Activated CD4-positive, CD25-positive, alpha-beta regulatory T cell treated with anti-CD3 and anti-CD28 coated beads, Interleukin-2, amount 50 U/mL, for 72 hours (primary cell): ENCODE data around the gene PCGF5.
A peak's percentile ranks its signal among the peaks of the same experiment; 100 is the strongest.
"Not testable (repeated sequence)": the region's sequence is repeated elsewhere in the genome, so short reads cannot be mapped to it uniquely, and the experiment has no call there.

ENCODE experiments used
- DNase-seq: peaks from one replicate; pipeline ENCODE4 v3.0.0; 2021

The PCGF5 gene

DNA sequence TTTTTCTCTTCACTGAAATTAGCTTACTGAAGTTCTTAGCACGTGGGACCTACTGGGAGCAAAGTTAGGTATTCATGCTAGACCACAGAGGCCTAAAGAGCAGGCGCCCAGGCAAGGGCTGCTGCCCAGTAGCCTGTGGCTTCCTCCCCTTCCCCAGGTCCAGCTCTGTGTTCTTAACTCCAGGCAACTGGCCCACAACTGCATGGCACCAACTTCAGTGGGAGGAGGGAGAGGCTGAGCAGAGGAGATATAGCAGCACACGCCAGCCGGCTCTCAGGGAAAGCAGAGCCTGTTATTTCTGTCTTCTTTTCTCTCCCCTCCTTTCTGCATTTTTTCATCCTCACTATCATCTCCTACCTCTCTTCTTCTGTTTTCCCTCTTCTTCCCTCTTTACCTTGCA is 67.4 kb downstream of the PCGF5 start:
- no peak for DNase-seq

GRCh38 chr10:91289305-91289704 is 68.8 kb downstream of the PCGF5 start:
- no peak for DNase-seq

GRCh38 chr10:91290607-91291006 is 70.1 kb downstream of the PCGF5 start:
- DNase-seq: no peak

GRCh38 chr10:91294134-91294906 is 73.9 kb downstream of the PCGF5 start:
- no peak for DNase-seq

DNA sequence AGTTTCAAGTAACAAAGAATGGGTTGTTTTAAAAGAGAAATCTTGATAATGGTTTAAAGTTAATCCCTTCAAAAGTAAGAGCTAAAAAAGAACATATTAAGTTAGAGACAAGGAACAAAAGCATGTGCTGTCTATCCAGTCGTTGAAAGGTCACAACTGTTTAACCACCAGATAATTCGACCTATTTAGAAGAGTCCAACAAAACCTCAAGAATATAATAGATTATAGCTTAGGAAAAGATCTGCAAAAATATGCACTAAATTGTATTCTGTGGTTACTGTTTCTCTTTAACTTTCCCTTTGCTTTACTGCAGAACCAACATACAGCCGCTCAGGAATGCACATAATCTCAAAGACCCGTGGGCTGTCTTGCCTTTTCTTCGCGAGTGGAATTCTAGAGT is 74.9 kb downstream of the PCGF5 start:
- DNase-seq: no peak

- no peak for DNase-seq
These were observed 76.0 kb downstream of the PCGF5 start for GRCh38 chr10:91296471-91296870.

GRCh38 chr10:91298224-91298871 is 77.9 kb downstream of the PCGF5 start:
- DNase-seq: peak; percentile 76

GRCh38 chr10:91299999-91300575 is 79.6 kb downstream of the PCGF5 start:
- no peak for DNase-seq

GRCh38 chr10:91302946-91303345 is 82.5 kb downstream of the PCGF5 start:
- DNase-seq: not testable (repeated sequence)

GRCh38 chr10:91305979-91306378 is 85.5 kb downstream of the PCGF5 start:
- not testable (repeated sequence) for DNase-seq

GRCh38 chr10:91307489-91307888 is 87.0 kb downstream of the PCGF5 start:
- DNase-seq: no peak

- no peak for DNase-seq
These were observed 89.2 kb downstream of the PCGF5 start for GRCh38 chr10:91309711-91310110.

DNA sequence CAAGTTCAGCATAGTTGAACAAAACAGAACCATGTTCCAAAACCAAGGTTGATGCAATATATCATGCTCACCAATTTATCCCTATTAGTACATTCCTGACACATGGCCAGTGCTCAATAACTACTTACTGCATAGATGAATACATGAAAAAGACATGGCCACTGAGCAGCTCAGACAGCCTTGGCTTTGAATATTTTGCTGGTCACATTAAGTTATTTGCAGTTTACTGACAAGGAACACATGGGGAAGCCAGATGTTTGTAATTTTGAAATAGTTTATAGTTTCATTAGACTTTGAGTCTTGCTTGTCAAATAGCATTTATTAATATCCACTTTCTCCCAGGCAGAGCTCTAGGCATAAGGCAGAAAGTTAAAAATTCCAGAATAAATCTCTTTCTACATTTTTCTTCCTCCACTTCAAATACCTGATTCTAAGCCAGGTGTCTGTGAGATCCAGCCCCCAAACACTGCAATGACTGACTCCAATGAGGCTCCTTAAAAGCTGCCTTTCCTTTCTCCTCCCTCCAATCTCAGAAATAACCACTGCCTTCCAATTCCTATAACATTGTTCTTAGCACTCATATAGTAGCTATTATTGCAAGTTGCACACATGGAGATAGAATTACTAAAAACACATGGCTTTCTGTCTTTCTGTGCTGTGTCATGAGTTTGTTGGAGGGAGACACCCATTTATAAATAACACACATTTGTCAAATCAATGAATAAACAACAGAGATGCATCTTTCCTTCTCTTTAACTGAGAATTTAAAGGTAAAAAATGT is 91.3 kb downstream of the PCGF5 start:
- DNase-seq: no peak

GRCh38 chr10:91312382-91312733 is 91.9 kb downstream of the PCGF5 start:
- DNase-seq: no peak

- no peak for DNase-seq
These were observed 93.5 kb downstream of the PCGF5 start for GRCh38 chr10:91313796-91314485.

- no peak for DNase-seq
These were observed 96.0 kb downstream of the PCGF5 start for GRCh38 chr10:91316486-91316885.

- no peak for DNase-seq
These were observed 97.1 kb downstream of the PCGF5 start for GRCh38 chr10:91317541-91317940.

GRCh38 chr10:91319336-91319735 is 98.9 kb downstream of the PCGF5 start:
- no peak for DNase-seq

DNA sequence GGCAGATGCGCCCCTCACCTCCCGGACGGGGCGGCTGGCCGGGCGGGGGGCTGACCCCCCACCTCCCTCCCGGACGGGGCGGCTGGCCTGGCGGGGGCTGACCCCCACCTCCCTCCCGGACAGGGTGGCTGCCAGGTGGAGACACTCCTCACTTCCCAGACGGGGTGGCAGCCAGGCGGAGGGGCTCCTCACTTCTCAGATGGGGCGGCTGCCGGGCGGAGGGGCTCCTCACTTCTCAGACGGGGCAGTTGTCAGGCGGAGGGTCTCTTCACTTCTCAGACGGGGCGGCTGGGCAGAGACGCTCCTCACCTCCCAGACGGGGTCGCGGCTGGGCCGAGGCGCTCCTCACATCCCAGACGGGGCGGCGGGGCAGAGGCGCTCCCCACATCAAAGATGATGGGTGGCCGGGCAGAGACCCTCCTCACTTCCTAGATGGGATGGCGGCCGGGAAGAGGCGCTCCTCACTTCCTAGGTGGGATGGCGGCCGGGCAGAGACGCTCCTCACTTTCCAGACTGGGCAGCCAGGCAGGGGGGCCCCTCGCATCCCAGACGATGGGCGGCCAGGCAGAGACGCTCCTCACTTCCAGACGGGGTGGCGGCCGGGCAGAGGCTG is 102.9 kb downstream of the PCGF5 start:
- DNase-seq: not testable (repeated sequence)

DNA sequence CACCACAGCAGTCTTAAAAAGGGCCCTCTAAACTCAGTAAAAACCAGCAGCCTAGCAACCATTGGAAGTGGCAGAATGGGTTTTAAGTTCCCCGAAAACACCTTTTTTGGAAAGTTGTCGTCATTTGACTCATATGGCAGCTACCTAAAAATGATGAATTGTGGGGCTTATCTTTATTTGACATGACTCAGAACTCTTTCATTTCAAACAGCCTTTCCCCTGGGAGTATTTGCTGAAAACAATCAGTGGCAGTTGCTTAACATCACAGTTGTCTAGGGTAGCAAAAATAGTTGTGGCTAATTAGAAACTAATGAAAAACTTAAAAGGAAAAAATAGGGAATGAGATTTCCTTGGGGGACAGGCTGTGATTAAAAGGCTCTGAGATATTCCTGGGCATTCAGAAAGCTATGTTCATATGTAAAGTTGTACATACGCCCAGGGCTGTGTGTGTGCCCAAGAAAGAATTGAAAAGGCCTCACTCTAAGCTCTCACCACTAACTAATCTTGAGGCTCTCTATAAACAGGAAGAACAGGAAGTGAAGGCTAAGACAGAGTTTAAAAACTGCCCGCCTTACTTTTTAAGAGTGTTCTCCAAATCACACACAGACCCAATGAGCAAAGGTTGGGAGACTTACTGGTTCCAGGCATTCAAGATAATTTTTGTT is 108.0 kb downstream of the PCGF5 start:
- DNase-seq: no peak
